Measurements from ENCODE around the gene NFIX. TPM values are rescaled to one million over a fixed set of nuclear protein-coding genes. Genes with fewer than 3 reads are reported as not detected.
A peak's percentile ranks its signal among the peaks of the same experiment; 100 is the strongest.

The NFIX gene
- total RNA-seq, 3 donors from 2014 or later (not counting 1 experiment from before 2014, with no cell fraction given): 0.61 to 2.1 (median 1.3) TPM

DNA sequence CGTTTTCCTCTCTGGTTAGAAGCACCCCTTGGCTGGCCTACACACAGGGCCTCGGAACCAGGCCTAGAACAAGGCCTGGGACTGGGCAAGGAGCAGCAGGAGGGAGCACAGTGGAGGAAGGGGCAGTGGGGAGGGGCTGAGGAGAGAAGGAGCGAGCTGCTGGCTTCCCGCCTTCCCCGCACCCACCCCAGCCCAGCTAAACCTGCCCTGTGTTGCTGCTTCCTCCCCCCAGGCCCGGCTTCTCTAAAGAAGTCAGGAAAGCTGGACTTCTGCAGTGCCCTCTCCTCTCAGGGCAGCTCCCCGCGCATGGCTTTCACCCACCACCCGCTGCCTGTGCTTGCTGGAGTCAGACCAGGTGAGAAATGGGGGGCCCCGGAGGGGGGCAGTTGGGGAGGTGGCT is 83.1 kb downstream of the NFIX start:
- DNase-seq: no peak
- no peaks in the 10 kb centered on the region for H3K4me1 Mint-ChIP-seq
- no peaks in the 10 kb centered on the region for H3K9me3 Mint-ChIP-seq
- H3K27ac ChIP-seq (ENCODE audit: low read length): no peak overlapping the region
- H3K4me3 Mint-ChIP-seq: no peak overlapping the region
- H3K27ac Mint-ChIP-seq: no peak overlapping the region
- no peaks in the 10 kb centered on the region for H3K27me3 ChIP-seq (ENCODE audit: control insufficient read depth, insufficient read depth, low read length)
- TF ChIP-seq, protein P1, sequence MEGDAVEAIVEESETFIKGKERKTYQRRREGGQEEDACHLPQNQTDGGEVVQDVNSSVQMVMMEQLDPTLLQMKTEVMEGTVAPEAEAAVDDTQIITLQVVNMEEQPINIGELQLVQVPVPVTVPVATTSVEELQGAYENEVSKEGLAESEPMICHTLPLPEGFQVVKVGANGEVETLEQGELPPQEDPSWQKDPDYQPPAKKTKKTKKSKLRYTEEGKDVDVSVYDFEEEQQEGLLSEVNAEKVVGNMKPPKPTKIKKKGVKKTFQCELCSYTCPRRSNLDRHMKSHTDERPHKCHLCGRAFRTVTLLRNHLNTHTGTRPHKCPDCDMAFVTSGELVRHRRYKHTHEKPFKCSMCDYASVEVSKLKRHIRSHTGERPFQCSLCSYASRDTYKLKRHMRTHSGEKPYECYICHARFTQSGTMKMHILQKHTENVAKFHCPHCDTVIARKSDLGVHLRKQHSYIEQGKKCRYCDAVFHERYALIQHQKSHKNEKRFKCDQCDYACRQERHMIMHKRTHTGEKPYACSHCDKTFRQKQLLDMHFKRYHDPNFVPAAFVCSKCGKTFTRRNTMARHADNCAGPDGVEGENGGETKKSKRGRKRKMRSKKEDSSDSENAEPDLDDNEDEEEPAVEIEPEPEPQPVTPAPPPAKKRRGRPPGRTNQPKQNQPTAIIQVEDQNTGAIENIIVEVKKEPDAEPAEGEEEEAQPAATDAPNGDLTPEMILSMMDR (IDR thresholded peaks at IDR 0.05): no peak
- no peaks in the 10 kb centered on the region for H3K36me3 Mint-ChIP-seq
- intact Hi-C loops (cut with micrococcal nuclease): no loop called here
- no peaks in the 10 kb centered on the region for H3K36me3 ChIP-seq (ENCODE audit: control insufficient read depth, insufficient read depth, low read length)
- H3K4me3 ChIP-seq (ENCODE audit: low read length): no peak overlapping the region
- WGBS (ENCODE audit: insufficient coverage): 74% methylated on average over 10 of the region's 10 CpGs
- H3K4me1 ChIP-seq (ENCODE audit: control insufficient read depth, insufficient read depth, low read length): no peaks in the 10 kb centered on the region
- no peaks in the 10 kb centered on the region for H3K9me3 ChIP-seq (ENCODE audit: control insufficient read depth, insufficient read depth, low read length)
- H3K27me3 Mint-ChIP-seq (ENCODE audit: low read depth in 2 of 2): peaks cover 0 to 11% of the 10 kb centered on the region in 2 donors
- no peak for ATAC-seq

DNA sequence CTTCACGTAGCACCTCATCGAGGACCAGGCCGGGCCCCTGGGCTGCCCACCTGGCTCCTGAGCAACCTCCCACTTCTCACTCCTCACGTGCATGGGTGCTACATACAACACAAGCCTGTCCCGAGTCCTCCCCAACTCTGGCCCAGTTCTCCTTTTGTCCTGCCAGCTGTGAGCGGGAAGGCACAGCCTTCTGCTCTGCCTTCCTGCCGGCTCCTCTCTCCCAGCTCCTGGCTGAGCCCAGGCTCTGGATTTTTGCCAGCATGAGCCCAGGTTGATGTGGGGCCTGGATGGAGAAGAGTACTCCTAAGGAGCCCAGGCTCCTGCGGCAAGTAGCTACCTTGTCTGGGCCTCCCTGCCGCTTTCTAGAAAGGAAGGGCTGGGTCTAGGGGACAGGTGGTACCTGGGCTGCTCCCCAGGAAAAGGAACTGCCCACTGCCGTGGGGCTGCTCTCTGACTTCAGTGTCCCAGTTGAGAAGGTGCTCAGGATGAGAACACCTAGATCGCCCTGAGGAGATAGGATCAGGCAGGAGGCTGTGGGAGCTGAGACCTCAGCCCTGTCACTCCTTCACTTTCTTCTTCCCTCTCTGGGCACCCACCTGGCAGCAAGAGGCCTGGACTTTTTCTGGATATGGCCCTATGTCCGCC is 83.7 kb downstream of the NFIX start:
- no peaks in the 10 kb centered on the region for H3K9me3 Mint-ChIP-seq
- peaks cover 0 to 9% of the 10 kb centered on the region in 2 donors for H3K27me3 Mint-ChIP-seq (ENCODE audit: low read depth in 2 of 2)
- H3K4me1 ChIP-seq (ENCODE audit: control insufficient read depth, insufficient read depth, low read length): no peaks in the 10 kb centered on the region
- H3K27ac ChIP-seq (ENCODE audit: low read length): no peak overlapping the region
- H3K27ac Mint-ChIP-seq: peak overlapping the region in 1 of 2 donors; percentile 29
- WGBS (ENCODE audit: insufficient coverage): 71% methylated on average over 12 of the region's 12 CpGs
- H3K4me1 Mint-ChIP-seq: no peaks in the 10 kb centered on the region
- intact Hi-C loops (cut with micrococcal nuclease): no loop called here
- TF ChIP-seq, protein P1 (IDR thresholded peaks at IDR 0.05): no peak
- no peaks in the 10 kb centered on the region for H3K36me3 ChIP-seq (ENCODE audit: control insufficient read depth, insufficient read depth, low read length)
- DNase-seq (no peak), ATAC-seq (no peak)
- no peak overlapping the region for H3K4me3 ChIP-seq (ENCODE audit: low read length)
- no peaks in the 10 kb centered on the region for H3K36me3 Mint-ChIP-seq
- H3K27me3 ChIP-seq (ENCODE audit: control insufficient read depth, insufficient read depth, low read length): no peaks in the 10 kb centered on the region
- H3K4me3 Mint-ChIP-seq: no peak overlapping the region
- H3K9me3 ChIP-seq (ENCODE audit: control insufficient read depth, insufficient read depth, low read length): no peaks in the 10 kb centered on the region

DNA sequence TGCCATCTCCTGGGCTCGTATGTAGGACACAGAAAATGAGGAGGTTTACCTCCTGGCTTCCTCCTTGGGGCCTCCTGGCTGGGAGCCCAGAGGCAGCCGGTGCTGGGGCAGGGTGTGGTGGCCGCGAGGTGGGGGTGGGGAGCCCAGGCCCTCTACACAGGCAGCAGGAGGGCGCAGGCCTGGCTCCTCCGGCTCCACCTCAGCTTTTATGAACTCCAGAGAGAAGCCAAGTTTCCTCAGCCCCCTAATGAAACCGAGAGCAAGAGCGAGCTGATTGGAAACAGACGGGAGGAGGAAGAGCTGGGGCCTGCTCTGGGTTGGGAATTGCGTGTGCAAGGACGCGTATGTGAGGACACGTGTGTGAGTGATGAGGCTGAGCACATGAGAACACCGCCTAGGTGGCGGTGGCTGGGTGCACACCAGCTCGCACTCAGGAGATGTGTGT is 84.3 kb downstream of the NFIX start:
- H3K27ac Mint-ChIP-seq: no peak overlapping the region
- Histone ChIP-seq H3K4me3 (ENCODE audit: low read length) (no peak overlapping the region), H3K36me3 (ENCODE audit: control insufficient read depth, insufficient read depth, low read length) (no peaks in the 10 kb centered on the region), H3K4me1 (ENCODE audit: control insufficient read depth, insufficient read depth, low read length) (no peaks in the 10 kb centered on the region), H3K27ac (ENCODE audit: low read length) (no peak overlapping the region), H3K9me3 (ENCODE audit: control insufficient read depth, insufficient read depth, low read length) (no peaks in the 10 kb centered on the region), H3K27me3 (ENCODE audit: control insufficient read depth, insufficient read depth, low read length) (no peaks in the 10 kb centered on the region)
- DNase-seq (no peak), ATAC-seq (no peak)
- H3K27me3 Mint-ChIP-seq (ENCODE audit: low read depth in 2 of 2): peaks cover 0 to 13% of the 10 kb centered on the region in 2 donors
- intact Hi-C loops (cut with micrococcal nuclease): no loop called here
- H3K4me1 Mint-ChIP-seq: no peaks in the 10 kb centered on the region
- no peaks in the 10 kb centered on the region for H3K9me3 Mint-ChIP-seq
- WGBS (ENCODE audit: insufficient coverage): 51% methylated on average over 16 of the region's 16 CpGs
- H3K36me3 Mint-ChIP-seq: no peaks in the 10 kb centered on the region
- TF ChIP-seq, protein P1 (IDR thresholded peaks at IDR 0.05): no peak
- H3K4me3 Mint-ChIP-seq: no peak overlapping the region

Measured in natural killer cell (primary cell).